K562 (cell line): Measurements from ENCODE around the gene MYO3A.

Source experiments
- CHD2 ChIP-seq: IDR thresholded peaks from 2 replicates; pipeline ENCODE4 v1.6.1; 2011; ENCODE audit warnings: low read depth, low read length
- POLR2A ChIP-seq: fragments of 450-650 bp; conservative IDR thresholded peaks from 2 replicates; pipeline ENCODE4 v1.6.1; 2016
- ZHX1 ChIP-seq: fragments of 150-350 bp; conservative IDR thresholded peaks from 2 replicates; pipeline ENCODE4 v1.6.1; 2014; ENCODE audit warnings: low read length
- ZNF592 ChIP-seq: fragments of 450-650 bp; IDR thresholded peaks from 2 replicates; pipeline ENCODE4 v1.6.1; 2017; ENCODE audit warnings: antibody characterized with exemption, mild to moderate bottlenecking

GRCh38 chr10:26112532-26112931 lies 178.5 kb downstream of the MYO3A start:
- TF ChIP-seq CHD2 (no peak), ZHX1 (no peak), ZNF592 (no peak), POLR2A (no peak)
